ENCODE measurements around the gene TSPAN3. TPM values are rescaled to one million over a fixed set of nuclear protein-coding genes. Genes with fewer than 3 reads are reported as not detected.

The TSPAN3 gene
- total RNA-seq, 1 donor from 2014 or later = 352 TPM

DNA sequence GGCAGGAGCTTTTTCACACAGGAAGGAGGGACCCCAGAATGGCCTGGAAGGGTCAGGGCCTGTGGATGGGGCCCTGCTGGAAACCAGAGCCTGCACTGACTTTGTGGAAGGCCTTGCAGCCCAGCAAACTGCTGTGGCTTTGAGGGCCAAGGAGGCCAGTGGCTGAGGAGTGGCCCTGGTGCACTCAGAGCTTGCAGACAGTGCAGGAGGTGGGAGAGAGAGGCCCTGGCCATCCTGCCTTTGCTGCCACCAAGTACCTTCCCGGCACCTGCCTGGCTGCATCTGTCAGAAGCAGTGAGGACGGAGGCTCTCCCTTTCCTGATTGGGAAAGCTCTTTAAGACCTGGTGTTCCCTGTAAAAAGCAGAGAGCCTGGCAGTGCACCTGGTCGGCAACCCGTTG, 69.6 kb downstream of the TSPAN3 start:
- Mint-ChIP-seq H3K27ac (no peak overlapping the region), H3K4me1 (ENCODE audit: low read depth) (no peaks in the 10 kb centered on the region), H3K27me3 (peaks cover 13% of the 10 kb centered on the region), H3K36me3 (ENCODE audit: insufficient read depth) (no peaks in the 10 kb centered on the region), H3K4me3 (ENCODE audit: low read depth) (no peak overlapping the region), H3K9me3 (ENCODE audit: low read depth) (no peaks in the 10 kb centered on the region)
- TF ChIP-seq, protein P1, sequence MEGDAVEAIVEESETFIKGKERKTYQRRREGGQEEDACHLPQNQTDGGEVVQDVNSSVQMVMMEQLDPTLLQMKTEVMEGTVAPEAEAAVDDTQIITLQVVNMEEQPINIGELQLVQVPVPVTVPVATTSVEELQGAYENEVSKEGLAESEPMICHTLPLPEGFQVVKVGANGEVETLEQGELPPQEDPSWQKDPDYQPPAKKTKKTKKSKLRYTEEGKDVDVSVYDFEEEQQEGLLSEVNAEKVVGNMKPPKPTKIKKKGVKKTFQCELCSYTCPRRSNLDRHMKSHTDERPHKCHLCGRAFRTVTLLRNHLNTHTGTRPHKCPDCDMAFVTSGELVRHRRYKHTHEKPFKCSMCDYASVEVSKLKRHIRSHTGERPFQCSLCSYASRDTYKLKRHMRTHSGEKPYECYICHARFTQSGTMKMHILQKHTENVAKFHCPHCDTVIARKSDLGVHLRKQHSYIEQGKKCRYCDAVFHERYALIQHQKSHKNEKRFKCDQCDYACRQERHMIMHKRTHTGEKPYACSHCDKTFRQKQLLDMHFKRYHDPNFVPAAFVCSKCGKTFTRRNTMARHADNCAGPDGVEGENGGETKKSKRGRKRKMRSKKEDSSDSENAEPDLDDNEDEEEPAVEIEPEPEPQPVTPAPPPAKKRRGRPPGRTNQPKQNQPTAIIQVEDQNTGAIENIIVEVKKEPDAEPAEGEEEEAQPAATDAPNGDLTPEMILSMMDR (IDR thresholded peaks at IDR 0.05; ENCODE audit: unreplicated experiment) = no peak
- DNase-seq (ENCODE audit: low spot score, unreplicated experiment) = no peak

DNA sequence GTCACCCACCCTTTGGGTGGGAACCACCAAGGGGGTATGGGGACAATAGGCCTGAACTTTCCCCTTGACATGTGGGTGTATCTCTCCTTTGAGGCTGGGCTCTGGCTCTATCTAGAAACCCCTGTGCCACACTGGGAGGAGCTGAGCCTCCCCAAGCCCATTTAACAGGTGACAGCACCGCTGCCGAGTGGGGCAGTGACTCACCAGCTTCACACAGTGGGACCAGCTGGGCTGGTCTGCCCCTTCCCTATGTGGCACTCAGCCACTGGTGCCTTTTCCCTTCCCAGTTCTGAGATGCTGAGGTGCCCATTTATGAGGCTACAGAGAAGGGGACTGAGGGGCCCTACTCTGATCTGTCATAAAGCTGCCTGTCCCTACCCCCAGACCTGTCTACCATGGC, 70.9 kb downstream of the TSPAN3 start:
- Mint-ChIP-seq H3K36me3 (ENCODE audit: insufficient read depth) (no peaks in the 10 kb centered on the region), H3K4me1 (ENCODE audit: low read depth) (no peaks in the 10 kb centered on the region), H3K27ac (no peak overlapping the region), H3K4me3 (ENCODE audit: low read depth) (no peak overlapping the region), H3K27me3 (peaks cover 13% of the 10 kb centered on the region), H3K9me3 (ENCODE audit: low read depth) (no peaks in the 10 kb centered on the region)
- no peak for DNase-seq (ENCODE audit: low spot score, unreplicated experiment)
- TF ChIP-seq, protein P1 (IDR thresholded peaks at IDR 0.05; ENCODE audit: unreplicated experiment) = no peak

- DNase-seq (ENCODE audit: low spot score, unreplicated experiment) = no peak
- no peaks in the 10 kb centered on the region for H3K9me3 Mint-ChIP-seq (ENCODE audit: low read depth)
- H3K4me3 Mint-ChIP-seq (ENCODE audit: low read depth) = no peak overlapping the region
- H3K4me1 Mint-ChIP-seq (ENCODE audit: low read depth) = no peaks in the 10 kb centered on the region
- peaks cover 11% of the 10 kb centered on the region for H3K27me3 Mint-ChIP-seq
- H3K36me3 Mint-ChIP-seq (ENCODE audit: insufficient read depth) = no peaks in the 10 kb centered on the region
- peak overlapping the region; percentile 20 for H3K27ac Mint-ChIP-seq
- TF ChIP-seq, protein P1 (IDR thresholded peaks at IDR 0.05; ENCODE audit: unreplicated experiment) = no peak
Measured at GRCh38 chr15:76998663-76999285, 72.1 kb downstream of the TSPAN3 start.

DNA sequence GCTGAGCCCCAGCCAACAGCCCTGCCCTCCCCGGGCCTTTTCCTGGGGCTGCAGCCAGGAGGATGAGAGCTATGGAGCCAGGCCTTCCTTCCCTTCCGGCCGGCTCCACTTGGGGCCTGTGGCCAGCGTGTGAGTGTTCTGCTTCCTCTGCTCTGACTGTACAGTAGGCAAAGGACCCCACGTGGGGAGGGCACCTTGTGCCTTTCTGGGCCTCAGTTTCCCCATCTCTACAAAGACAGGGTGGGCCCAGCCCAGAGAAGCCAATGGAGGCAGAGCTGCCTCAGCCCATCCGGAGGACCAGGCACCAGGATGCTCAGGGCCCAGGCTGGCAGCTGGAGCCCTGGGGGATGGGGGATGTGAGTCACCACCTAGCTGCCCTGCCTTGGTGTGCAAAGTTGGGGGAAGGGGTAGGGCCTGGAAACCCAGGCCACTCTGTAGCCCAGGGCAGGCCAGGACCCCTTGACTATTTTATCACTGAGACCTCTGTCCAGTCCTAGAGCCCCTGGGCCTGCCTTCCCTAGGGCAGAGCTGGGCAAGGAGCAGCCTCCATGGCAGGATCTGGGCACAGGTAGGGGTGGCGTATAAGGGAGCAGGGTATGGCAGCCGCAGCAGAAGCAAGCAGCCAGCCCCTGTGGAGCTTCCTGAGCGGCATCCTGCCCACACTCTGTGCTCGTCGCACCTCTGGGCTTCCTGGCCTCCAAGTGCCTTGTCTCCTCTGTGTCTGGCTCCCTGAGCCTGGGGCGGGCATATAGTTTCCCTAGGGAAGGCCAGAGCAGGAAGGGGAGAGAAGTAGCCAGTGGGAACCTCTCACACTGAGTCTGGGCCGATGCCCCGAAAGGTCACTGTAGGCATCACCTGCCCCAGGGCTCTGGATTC, 74.1 kb downstream of the TSPAN3 start:
- Mint-ChIP-seq H3K4me1 (ENCODE audit: low read depth) (peaks cover 2% of the 10 kb centered on the region), H3K27ac (no peak overlapping the region), H3K4me3 (ENCODE audit: low read depth) (no peak overlapping the region), H3K36me3 (ENCODE audit: insufficient read depth) (no peaks in the 10 kb centered on the region), H3K9me3 (ENCODE audit: low read depth) (no peaks in the 10 kb centered on the region), H3K27me3 (peaks cover 17% of the 10 kb centered on the region)
- no peak for DNase-seq (ENCODE audit: low spot score, unreplicated experiment)
- TF ChIP-seq, protein P1 (IDR thresholded peaks at IDR 0.05; ENCODE audit: unreplicated experiment) = no peak

- H3K4me1 Mint-ChIP-seq (ENCODE audit: low read depth) = peaks cover 7% of the 10 kb centered on the region
- H3K9me3 Mint-ChIP-seq (ENCODE audit: low read depth) = no peaks in the 10 kb centered on the region
- H3K4me3 Mint-ChIP-seq (ENCODE audit: low read depth) = no peak overlapping the region
- TF ChIP-seq, protein P1 (IDR thresholded peaks at IDR 0.05; ENCODE audit: unreplicated experiment) = no peak
- no peak for DNase-seq (ENCODE audit: low spot score, unreplicated experiment)
- no peak overlapping the region for H3K27ac Mint-ChIP-seq
- H3K27me3 Mint-ChIP-seq = peaks cover 18% of the 10 kb centered on the region
- no peaks in the 10 kb centered on the region for H3K36me3 Mint-ChIP-seq (ENCODE audit: insufficient read depth)
Measured at GRCh38 chr15:76996076-76996525, 74.8 kb downstream of the TSPAN3 start.
